Activated T-cell treated with anti-CD3 and anti-CD28 coated beads for 48 hours (primary cell): ENCODE measurements around the gene PRKN.
"Not testable (repeated sequence)": the region's sequence is repeated elsewhere in the genome, so short reads cannot be mapped to it uniquely, and the experiment has no call there.

Source experiments
- DNase-seq: peaks from one replicate; pipeline ENCODE4 v3.0.0-alpha.2; 2020; ENCODE audit warnings: low read depth

The PRKN gene

GRCh38 chr6:161543684-161544309 lies 1183.8 kb downstream of the PRKN start:
- DNase-seq, result no peak

GRCh38 chr6:161542346-161542980 lies 1185.1 kb downstream of the PRKN start:
- no peak for DNase-seq

GRCh38 chr6:161540532-161540931 lies 1187.0 kb downstream of the PRKN start:
- no peak for DNase-seq

- no peak for DNase-seq
Measured at GRCh38 chr6:161536224-161536630, 1191.3 kb downstream of the PRKN start.

- DNase-seq, result no peak
Measured at GRCh38 chr6:161534264-161534873, 1193.2 kb downstream of the PRKN start.

GRCh38 chr6:161533266-161533665 lies 1194.3 kb downstream of the PRKN start:
- DNase-seq, result no peak

GRCh38 chr6:161532536-161532935 lies 1195.0 kb downstream of the PRKN start:
- DNase-seq, result no peak

- no peak for DNase-seq
Measured at GRCh38 chr6:161526794-161527193, 1200.8 kb downstream of the PRKN start.

- DNase-seq, result no peak
Measured at GRCh38 chr6:161523362-161523761, 1204.2 kb downstream of the PRKN start.

GRCh38 chr6:161522276-161522675 lies 1205.3 kb downstream of the PRKN start:
- DNase-seq, result no peak

GRCh38 chr6:161511447-161512095 lies 1216.0 kb downstream of the PRKN start:
- DNase-seq, result no peak

- no peak for DNase-seq
Measured at GRCh38 chr6:161508341-161508740, 1219.2 kb downstream of the PRKN start.

- no peak for DNase-seq
Measured at GRCh38 chr6:161507375-161507774, 1220.2 kb downstream of the PRKN start.

GRCh38 chr6:161503570-161503969 lies 1224.0 kb downstream of the PRKN start:
- DNase-seq, result no peak

- no peak for DNase-seq
Measured at GRCh38 chr6:161498881-161499280, 1228.7 kb downstream of the PRKN start.

GRCh38 chr6:161498359-161498758 lies 1229.2 kb downstream of the PRKN start:
- DNase-seq, result no peak

GRCh38 chr6:161496941-161497340 lies 1230.6 kb downstream of the PRKN start:
- no peak for DNase-seq

GRCh38 chr6:161496271-161496670 lies 1231.3 kb downstream of the PRKN start:
- DNase-seq, result not testable (repeated sequence)

- DNase-seq, result no peak
Measured at GRCh38 chr6:161494566-161494965, 1233.0 kb downstream of the PRKN start.

GRCh38 chr6:161493576-161494118 lies 1233.9 kb downstream of the PRKN start:
- no peak for DNase-seq

GRCh38 chr6:161489626-161490306 lies 1237.8 kb downstream of the PRKN start:
- DNase-seq, result no peak

- DNase-seq, result no peak
Measured at GRCh38 chr6:161487694-161488093, 1239.9 kb downstream of the PRKN start.
